Stimulated activated CD4-positive, alpha-beta T cell treated with anti-CD3 and anti-CD28 coated beads, Interleukin-1b, Interleukin-23, amount 100 ng/mL, for 48 hours (primary cell): Measurements from ENCODE around the gene DNALI1.
"Not testable (repeated sequence)": the region's sequence is repeated elsewhere in the genome, so short reads cannot be mapped to it uniquely, and the experiment has no call there.

Experiments
- DNase-seq: peaks from one replicate; pipeline ENCODE4 v3.0.0-alpha.2; 2020

The DNALI1 gene

GRCh38 chr1:37556712-37557196 is at the start of gene DNALI1:
Gene DNALI1 (plus strand): TSS chr1:37556940. CDS start chr1:37556995, 55 bp downstream.
- peak; percentile 48 for DNase-seq

DNA sequence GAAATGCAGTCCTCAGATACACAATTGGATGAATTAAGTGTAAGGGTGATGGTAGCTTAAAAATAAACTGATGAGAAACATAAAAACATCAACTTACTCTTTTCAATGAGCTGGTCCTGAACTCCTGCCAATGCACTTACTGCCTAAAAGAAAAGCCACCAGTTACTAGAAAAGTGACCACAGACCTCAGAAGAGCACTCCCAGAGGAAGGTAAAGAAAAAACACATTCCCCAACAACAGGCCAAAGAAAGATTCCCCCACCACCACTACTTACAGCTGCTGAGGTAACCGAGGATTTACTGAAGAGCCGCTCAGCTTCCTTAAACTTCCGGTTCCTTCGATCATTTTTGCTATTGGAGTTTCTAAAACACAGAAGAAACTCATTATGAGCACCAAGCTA is 47.6 kb upstream of the DNALI1 start:
- no peak for DNase-seq

DNA sequence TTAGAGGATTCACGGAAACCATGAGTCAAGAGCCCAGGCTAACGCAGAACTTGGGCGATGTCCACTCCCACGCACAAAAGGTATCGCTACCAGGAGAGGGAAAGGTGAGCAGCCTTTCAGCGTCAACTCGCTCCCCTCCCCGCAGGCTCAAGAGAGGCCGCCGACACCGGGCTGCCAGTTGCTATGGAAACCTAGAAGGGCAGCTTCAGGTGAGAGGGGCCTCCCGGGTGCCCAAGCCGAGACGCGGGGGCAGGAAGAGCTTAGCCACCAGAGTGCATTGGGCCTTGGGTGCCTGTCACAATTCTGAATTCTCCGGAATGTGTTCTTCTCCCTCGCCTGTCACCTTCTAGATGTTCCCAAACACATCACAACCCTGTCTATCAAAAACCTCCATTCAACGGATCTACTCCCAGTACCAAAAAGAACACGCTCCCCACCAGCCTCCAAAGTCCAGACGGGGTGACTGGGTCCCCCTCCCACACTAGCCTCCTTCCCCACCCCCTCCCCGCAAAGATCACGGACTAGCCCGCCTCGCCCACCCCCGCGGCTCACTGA is 42.9 kb upstream of the DNALI1 start:
- peak; percentile 75 for DNase-seq

- peak; percentile 76 for DNase-seq
These were observed 42.2 kb upstream of the DNALI1 start, which contains the start of gene MEAF6 for GRCh38 chr1:37514350-37515184. Gene MEAF6 (minus strand): TSS chr1:37514766. CDS start chr1:37514746, 20 bp downstream.

- DNase-seq: no peak
These were observed 41.3 kb upstream of the DNALI1 start for GRCh38 chr1:37515185-37516034.

- no peak for DNase-seq
These were observed 39.2 kb upstream of the DNALI1 start for GRCh38 chr1:37517569-37517968.

GRCh38 chr1:37518241-37518640 is 38.5 kb upstream of the DNALI1 start:
- DNase-seq: not testable (repeated sequence)

- DNase-seq: peak; percentile 54
These were observed 37.8 kb upstream of the DNALI1 start for GRCh38 chr1:37518929-37519328.

GRCh38 chr1:37519613-37520012 is 37.1 kb upstream of the DNALI1 start:
- DNase-seq: no peak

GRCh38 chr1:37529888-37530287 is 26.9 kb upstream of the DNALI1 start:
- not testable (repeated sequence) for DNase-seq

- not testable (repeated sequence) for DNase-seq
These were observed 24.2 kb upstream of the DNALI1 start for GRCh38 chr1:37532418-37533156.

GRCh38 chr1:37533317-37534093 is 23.2 kb upstream of the DNALI1 start:
- DNase-seq: no peak

DNA sequence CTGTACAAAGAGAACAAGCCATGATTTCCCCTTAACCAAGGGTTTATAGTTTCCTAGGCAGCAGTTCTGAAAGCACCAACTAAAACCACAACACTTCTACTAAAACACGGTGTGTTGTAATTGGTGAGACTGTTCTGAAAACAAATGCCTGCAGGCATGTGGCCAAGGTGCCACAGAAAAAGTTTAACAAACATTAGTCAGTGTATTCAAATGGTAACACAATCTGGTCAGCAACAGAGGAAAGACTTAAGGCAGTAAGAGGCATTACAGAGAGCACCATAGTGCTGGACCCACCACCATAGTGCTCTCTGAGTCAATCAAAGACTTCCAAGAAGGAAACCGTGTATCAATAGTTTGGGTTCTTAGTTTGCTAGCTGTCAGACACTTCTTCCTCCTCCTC is 19.4 kb upstream of the DNALI1 start:
- peak; percentile 24 for DNase-seq

DNA sequence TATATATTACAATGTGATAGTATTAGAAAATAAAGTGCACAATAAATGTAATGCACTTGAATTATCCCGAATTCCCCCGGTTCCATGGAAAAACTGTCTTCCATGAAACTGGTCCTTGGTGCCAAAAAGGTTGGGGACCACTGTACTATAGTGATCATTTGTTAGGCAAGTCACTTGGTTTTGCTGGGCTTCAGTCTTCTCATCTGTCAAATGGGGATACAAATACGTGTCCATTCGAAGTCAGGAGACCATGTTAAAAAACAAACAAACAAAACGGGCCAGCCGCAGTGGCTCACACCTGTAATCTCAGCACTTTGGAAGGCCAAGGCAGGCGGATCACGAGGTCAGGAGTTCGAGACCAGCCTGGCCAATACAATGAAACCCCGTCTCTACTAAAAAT is 17.6 kb upstream of the DNALI1 start:
- not testable (repeated sequence) for DNase-seq

- DNase-seq: no peak
These were observed 16.5 kb upstream of the DNALI1 start for GRCh38 chr1:37540036-37540785.

GRCh38 chr1:37544530-37544929 is 12.2 kb upstream of the DNALI1 start:
- no peak for DNase-seq

- DNase-seq: no peak
These were observed 11.7 kb upstream of the DNALI1 start for GRCh38 chr1:37545019-37545418.

DNA sequence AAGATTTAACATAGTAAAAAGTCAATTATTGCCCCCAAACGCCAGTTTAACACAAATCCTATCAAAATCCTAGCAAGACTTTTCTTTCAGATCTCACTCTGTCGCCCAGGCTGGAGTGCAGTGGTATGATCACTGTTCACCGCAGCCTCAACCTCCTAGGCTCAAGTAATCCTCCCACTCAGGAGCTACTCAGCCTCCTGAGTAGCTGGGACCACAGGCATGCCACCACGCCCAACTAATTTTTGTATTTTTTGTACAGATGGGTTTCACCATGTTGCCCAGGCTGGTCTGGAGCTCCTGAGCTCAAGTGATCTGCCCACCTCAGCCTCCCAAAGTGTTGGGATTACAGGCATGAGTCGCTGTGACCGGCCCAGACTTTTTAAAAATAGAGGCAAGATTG is 7.4 kb upstream of the DNALI1 start:
- no peak for DNase-seq

DNA sequence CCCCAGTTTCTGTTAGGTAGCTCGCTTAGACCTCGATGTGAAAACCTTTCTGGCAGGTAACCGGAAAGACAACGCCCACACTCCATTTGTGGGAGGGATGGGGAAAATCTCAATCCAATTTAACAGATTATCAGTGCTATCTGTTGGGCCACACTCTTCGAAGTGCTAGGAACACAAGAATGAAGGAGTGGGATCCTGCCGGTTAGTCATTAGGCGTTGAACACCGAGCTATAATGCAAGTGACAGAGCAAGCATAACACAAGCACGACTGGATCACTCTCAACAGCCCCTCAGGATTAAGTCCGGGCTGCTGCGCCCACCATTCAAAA is 3.2 kb upstream of the DNALI1 start:
- DNase-seq: no peak

GRCh38 chr1:37553927-37554808 is 2.6 kb upstream of the DNALI1 start, which contains the start of gene SNIP1:
Gene SNIP1 (minus strand): TSS chr1:37554293. CDS start chr1:37554229, 64 bp downstream.
- peak; percentile 92 for DNase-seq
